ENCODE data around the gene CLRN2.

DNA sequence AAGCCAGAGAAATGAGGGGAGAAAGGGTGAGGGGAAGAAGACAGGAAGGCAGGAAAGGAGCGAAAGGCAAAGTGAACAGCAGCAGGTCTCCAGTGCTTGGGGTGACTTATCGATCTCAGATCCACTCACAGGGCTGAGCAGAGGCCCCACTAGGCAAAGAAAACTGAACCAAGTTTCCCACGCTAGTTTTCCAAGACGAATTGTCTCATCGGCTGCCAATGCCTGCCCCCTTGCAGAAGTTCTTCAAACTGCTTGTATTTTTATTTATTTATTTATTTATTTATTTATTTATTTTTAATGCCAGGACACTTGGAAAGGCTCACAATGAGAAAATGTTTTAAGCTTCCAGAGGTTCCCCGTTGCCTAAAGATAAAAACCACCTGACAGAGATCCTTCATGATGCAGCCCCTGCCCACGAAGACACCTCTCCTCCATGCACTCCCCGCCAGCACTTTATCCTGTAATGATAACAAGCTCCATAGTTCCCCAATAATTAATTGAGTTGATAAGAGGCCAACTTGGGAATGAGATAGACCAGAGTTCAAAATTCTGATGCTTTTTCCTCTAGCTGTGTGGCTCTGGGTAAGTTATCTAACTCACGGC is 46.2 kb upstream of the CLRN2 start:
- TF ChIP-seq TEAD4 (CRISPR knock-in tag; IDR thresholded peaks at IDR 0.05) (no peak), ZNF416 (CRISPR knock-in tag; IDR thresholded peaks at IDR 0.05) (no peak), IRF2 (CRISPR knock-in tag; IDR thresholded peaks at IDR 0.05; ENCODE audit: borderline replicate concordance, low read depth) (no peak), TCF7 (CRISPR knock-in tag; IDR thresholded peaks at IDR 0.05; ENCODE audit: low read depth) (no peak), FOXJ3 (CRISPR knock-in tag; IDR thresholded peaks at IDR 0.05; ENCODE audit: borderline replicate concordance) (no peak)
- TF ChIP-seq, protein P1, sequence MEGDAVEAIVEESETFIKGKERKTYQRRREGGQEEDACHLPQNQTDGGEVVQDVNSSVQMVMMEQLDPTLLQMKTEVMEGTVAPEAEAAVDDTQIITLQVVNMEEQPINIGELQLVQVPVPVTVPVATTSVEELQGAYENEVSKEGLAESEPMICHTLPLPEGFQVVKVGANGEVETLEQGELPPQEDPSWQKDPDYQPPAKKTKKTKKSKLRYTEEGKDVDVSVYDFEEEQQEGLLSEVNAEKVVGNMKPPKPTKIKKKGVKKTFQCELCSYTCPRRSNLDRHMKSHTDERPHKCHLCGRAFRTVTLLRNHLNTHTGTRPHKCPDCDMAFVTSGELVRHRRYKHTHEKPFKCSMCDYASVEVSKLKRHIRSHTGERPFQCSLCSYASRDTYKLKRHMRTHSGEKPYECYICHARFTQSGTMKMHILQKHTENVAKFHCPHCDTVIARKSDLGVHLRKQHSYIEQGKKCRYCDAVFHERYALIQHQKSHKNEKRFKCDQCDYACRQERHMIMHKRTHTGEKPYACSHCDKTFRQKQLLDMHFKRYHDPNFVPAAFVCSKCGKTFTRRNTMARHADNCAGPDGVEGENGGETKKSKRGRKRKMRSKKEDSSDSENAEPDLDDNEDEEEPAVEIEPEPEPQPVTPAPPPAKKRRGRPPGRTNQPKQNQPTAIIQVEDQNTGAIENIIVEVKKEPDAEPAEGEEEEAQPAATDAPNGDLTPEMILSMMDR (IDR thresholded peaks at IDR 0.05), result peak; percentile 84
- TF ChIP-seq, protein P2, sequence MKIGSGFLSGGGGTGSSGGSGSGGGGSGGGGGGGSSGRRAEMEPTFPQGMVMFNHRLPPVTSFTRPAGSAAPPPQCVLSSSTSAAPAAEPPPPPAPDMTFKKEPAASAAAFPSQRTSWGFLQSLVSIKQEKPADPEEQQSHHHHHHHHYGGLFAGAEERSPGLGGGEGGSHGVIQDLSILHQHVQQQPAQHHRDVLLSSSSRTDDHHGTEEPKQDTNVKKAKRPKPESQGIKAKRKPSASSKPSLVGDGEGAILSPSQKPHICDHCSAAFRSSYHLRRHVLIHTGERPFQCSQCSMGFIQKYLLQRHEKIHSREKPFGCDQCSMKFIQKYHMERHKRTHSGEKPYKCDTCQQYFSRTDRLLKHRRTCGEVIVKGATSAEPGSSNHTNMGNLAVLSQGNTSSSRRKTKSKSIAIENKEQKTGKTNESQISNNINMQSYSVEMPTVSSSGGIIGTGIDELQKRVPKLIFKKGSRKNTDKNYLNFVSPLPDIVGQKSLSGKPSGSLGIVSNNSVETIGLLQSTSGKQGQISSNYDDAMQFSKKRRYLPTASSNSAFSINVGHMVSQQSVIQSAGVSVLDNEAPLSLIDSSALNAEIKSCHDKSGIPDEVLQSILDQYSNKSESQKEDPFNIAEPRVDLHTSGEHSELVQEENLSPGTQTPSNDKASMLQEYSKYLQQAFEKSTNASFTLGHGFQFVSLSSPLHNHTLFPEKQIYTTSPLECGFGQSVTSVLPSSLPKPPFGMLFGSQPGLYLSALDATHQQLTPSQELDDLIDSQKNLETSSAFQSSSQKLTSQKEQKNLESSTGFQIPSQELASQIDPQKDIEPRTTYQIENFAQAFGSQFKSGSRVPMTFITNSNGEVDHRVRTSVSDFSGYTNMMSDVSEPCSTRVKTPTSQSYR (CRISPR knock-in tag; IDR thresholded peaks at IDR 0.05), result no peak
- TF ChIP-seq, protein P3, sequence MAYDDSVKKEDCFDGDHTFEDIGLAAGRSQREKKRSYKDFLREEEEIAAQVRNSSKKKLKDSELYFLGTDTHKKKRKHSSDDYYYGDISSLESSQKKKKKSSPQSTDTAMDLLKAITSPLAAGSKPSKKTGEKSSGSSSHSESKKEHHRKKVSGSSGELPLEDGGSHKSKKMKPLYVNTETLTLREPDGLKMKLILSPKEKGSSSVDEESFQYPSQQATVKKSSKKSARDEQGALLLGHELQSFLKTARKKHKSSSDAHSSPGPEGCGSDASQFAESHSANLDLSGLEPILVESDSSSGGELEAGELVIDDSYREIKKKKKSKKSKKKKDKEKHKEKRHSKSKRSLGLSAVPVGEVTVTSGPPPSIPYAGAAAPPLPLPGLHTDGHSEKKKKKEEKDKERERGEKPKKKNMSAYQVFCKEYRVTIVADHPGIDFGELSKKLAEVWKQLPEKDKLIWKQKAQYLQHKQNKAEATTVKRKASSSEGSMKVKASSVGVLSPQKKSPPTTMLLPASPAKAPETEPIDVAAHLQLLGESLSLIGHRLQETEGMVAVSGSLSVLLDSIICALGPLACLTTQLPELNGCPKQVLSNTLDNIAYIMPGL (CRISPR knock-in tag; IDR thresholded peaks at IDR 0.05), result no peak
